Cerebellar cortex (tissue), 1 donor: ENCODE results near the gene C5orf24.
A peak's percentile ranks its signal among the peaks of the same experiment; 100 is the strongest.
"Not testable (repeated sequence)": the region's sequence is repeated elsewhere in the genome, so short reads cannot be mapped to it uniquely, and the experiment has no call there.

Experiments
- DNase-seq: peaks from one replicate; pipeline ENCODE4 v3.0.0-alpha.2; 2015; ENCODE audit warnings: low spot score

C5orf24 gene

GRCh38 chr5:134845852-134846640, at the start of gene C5orf24:
TSS of gene C5orf24 (plus strand) at chr5:134845968. CDS start at chr5:134854901, 8,933 bp downstream.
- DNase-seq, result peak; percentile 94

- DNase-seq, result no peak
Observed at GRCh38 chr5:134798468-134798867, 47.3 kb upstream of the C5orf24 start.

- DNase-seq, result no peak
Observed at GRCh38 chr5:134803821-134804220, 41.9 kb upstream of the C5orf24 start.

- no peak for DNase-seq
Observed at GRCh38 chr5:134813407-134813806, 32.4 kb upstream of the C5orf24 start.

- DNase-seq, result no peak
Observed at GRCh38 chr5:134813827-134814226, 31.9 kb upstream of the C5orf24 start.

GRCh38 chr5:134817006-134817405, 28.8 kb upstream of the C5orf24 start:
- no peak for DNase-seq

- no peak for DNase-seq
Observed at GRCh38 chr5:134818776-134819175, 27.0 kb upstream of the C5orf24 start.

GRCh38 chr5:134819407-134819963, 26.3 kb upstream of the C5orf24 start:
- no peak for DNase-seq

GRCh38 chr5:134821841-134822240, 23.9 kb upstream of the C5orf24 start:
- no peak for DNase-seq

- DNase-seq, result no peak
Observed at GRCh38 chr5:134824681-134825080, 21.1 kb upstream of the C5orf24 start.

- DNase-seq, result no peak
Observed at GRCh38 chr5:134825212-134825611, 20.6 kb upstream of the C5orf24 start.

- DNase-seq, result no peak
Observed at GRCh38 chr5:134833340-134834032, 12.3 kb upstream of the C5orf24 start.

- no peak for DNase-seq
Observed at GRCh38 chr5:134835623-134836022, 10.1 kb upstream of the C5orf24 start.

- no peak for DNase-seq
Observed at GRCh38 chr5:134837530-134838181, 8.1 kb upstream of the C5orf24 start.

GRCh38 chr5:134838361-134838760, 7.4 kb upstream of the C5orf24 start:
- not testable (repeated sequence) for DNase-seq

- DNase-seq, result no peak
Observed at GRCh38 chr5:134840811-134841210, 5.0 kb upstream of the C5orf24 start.

GRCh38 chr5:134844252-134844651, 1.5 kb upstream of the C5orf24 start:
- no peak for DNase-seq

- DNase-seq, result no peak
Observed at GRCh38 chr5:134845335-134845851, 375 bp upstream of the C5orf24 start.

- no peak for DNase-seq
Observed at GRCh38 chr5:134846641-134846960, 833 bp downstream of the C5orf24 start.

GRCh38 chr5:134849434-134849933, 3.7 kb downstream of the C5orf24 start:
- not testable (repeated sequence) for DNase-seq

GRCh38 chr5:134851307-134851923, 5.6 kb downstream of the C5orf24 start:
- DNase-seq, result peak; percentile 43

GRCh38 chr5:134856465-134856864, 10.7 kb downstream of the C5orf24 start:
- DNase-seq, result not testable (repeated sequence)
